A549 (cell line): Measurements from ENCODE around the gene GJD2. TPM values are rescaled to one million over a fixed set of nuclear protein-coding genes. Genes with fewer than 3 reads are reported as not detected.
A peak's percentile ranks its signal among the peaks of the same experiment; 100 is the strongest.

Experiments used
- ATAC-seq, 2 experiments: fragments of 200-7000 bp in 1 of 2; fragments of >200 bp in 1 of 2; cut with Nextera tagmentation in 1 of 2; cut with Tn5 transposase in 1 of 2; 3 replicates each; pipeline versions ENCODE4 v1.8.0 to v1.9.1; 2018 to 2020; ENCODE audit warnings: mild to moderate bottlenecking in 1 of 2, moderate library complexity in 1 of 2
- CTCF ChIA-PET: fragments of 300-600 bp; sonication (Branson Sonifier 250); formaldehyde crosslinking; extraction: SDS; loops from one replicate; lab custom pipeline; 2021; ENCODE audit warnings: antibody characterized with exemption, inconsistent platforms; lab: Yijun Ruan, JAX
- POLR2A ChIA-PET: fragments of 350-600 bp; formaldehyde crosslinking; extraction: SDS; loops from one replicate; lab custom pipeline; 2021; ENCODE audit warnings: antibody characterized with exemption, inconsistent platforms; lab: Yijun Ruan, JAX
- DNase-seq, 2 experiments: peaks; one replicate each; pipeline versions ENCODE4 v3.0.0 to v3.0.0-alpha.2; 2011 to 2016; ENCODE audit warnings: low read depth in 1 of 2, low spot score in 1 of 2
- FAIRE-seq: peaks from 2 replicates; lab custom pipeline; 2011; peaks lifted over from hg19 to GRCh38; lab: Jason Lieb, UNC
- H3K27ac ChIP-seq, 2 experiments: fragments of >200 bp; sonication (Bioruptor Twin); formaldehyde crosslinking; 3 replicates each; pipeline ENCODE4 v1.5.1; 2016 to 2017
- H3K4me1 ChIP-seq: fragments of >200 bp; sonication (Bioruptor Twin); formaldehyde crosslinking; 3 replicates; pipeline ENCODE4 v1.6.1; 2016
- H3K4me2 ChIP-seq: fragments of >200 bp; sonication (Bioruptor Twin); formaldehyde crosslinking; 3 replicates; pipeline ENCODE4 v1.6.1; 2016
- H3K4me3 ChIP-seq: fragments of >200 bp; sonication (Bioruptor Twin); formaldehyde crosslinking; 3 replicates; pipeline ENCODE4 v1.5.1; 2016
- H3K9me3 ChIP-seq: fragments of >200 bp; sonication (Bioruptor Twin); formaldehyde crosslinking; 3 replicates; pipeline ENCODE4 v1.6.1; 2016
- ATOH8 ChIP-seq: fragments of 250-450 bp; sonication (Bioruptor Pico); IDR thresholded peaks from 2 replicates; pipeline ENCODE4 v1.5.0; 2020; ENCODE audit warnings: low read depth, mild to moderate bottlenecking, moderate library complexity
- BCL3 ChIP-seq: fragments of >200 bp; sonication (Bioruptor Twin); formaldehyde crosslinking; IDR thresholded peaks from 3 replicates; pipeline ENCODE4 v1.6.1; 2016
- CEBPB ChIP-seq, 2 experiments: fragments of >200 bp in 1 of 2; sonication (Bioruptor Twin) in 1 of 2; formaldehyde crosslinking in 1 of 2; IDR thresholded peaks; 2 replicates each; pipeline ENCODE4 v1.6.1; 2012 to 2016
- EHF ChIP-seq: fragments of 250-450 bp; sonication (Bioruptor Pico); IDR thresholded peaks from 2 replicates; pipeline ENCODE4 v1.5.0; 2020; ENCODE audit warnings: mild to moderate bottlenecking
- EHMT2 ChIP-seq: fragments of 200-600 bp; sonication (generic); IDR thresholded peaks from 2 replicates; pipeline ENCODE4 v1.6.1; 2016; ENCODE audit warnings: antibody characterized with exemption, low read depth, mild to moderate bottlenecking, moderate library complexity
- ELK1 ChIP-seq: fragments of 150-350 bp; IDR thresholded peaks from 2 replicates; pipeline ENCODE4 v1.6.1; 2014; ENCODE audit warnings: low read depth, mild to moderate bottlenecking, low read length
- FOSB ChIP-seq: fragments of 250-450 bp; sonication (Bioruptor Pico); IDR thresholded peaks from 2 replicates; pipeline ENCODE4 v1.5.0; 2020; ENCODE audit warnings: mild to moderate bottlenecking, moderate library complexity
- FOSL2 ChIP-seq, 2 experiments: fragments of 450-650 bp in 1 of 2; fragments of >200 bp in 1 of 2; sonication (Bioruptor Twin) in 1 of 2; formaldehyde crosslinking; IDR thresholded peaks; 2 replicates each; pipeline versions ENCODE4 v1.5.0 to v1.6.1; 2016 to 2020; ENCODE audit warnings: mild to moderate bottlenecking in 1 of 2, moderate library complexity in 1 of 2
- HDAC2 ChIP-seq: fragments of 200-600 bp; sonication (generic); IDR thresholded peaks from 2 replicates; pipeline ENCODE4 v1.6.1; 2016
- HEYL ChIP-seq: fragments of 250-450 bp; sonication (Bioruptor Pico); IDR thresholded peaks from 2 replicates; pipeline ENCODE4 v1.8.0; 2021; ENCODE audit warnings: mild to moderate bottlenecking, moderate library complexity
- HMGXB4 ChIP-seq: fragments of 250-450 bp; sonication (Bioruptor Pico); IDR thresholded peaks from 2 replicates; pipeline ENCODE4 v1.5.0; 2021; ENCODE audit warnings: mild to moderate bottlenecking, moderate library complexity, borderline replicate concordance
- HOXB13 ChIP-seq: fragments of 250-450 bp; sonication (Bioruptor Pico); IDR thresholded peaks from 2 replicates; pipeline ENCODE4 v1.5.0; 2020; ENCODE audit warnings: low read depth, mild to moderate bottlenecking, moderate library complexity
- KDM1A ChIP-seq: fragments of 200-600 bp; sonication (generic); IDR thresholded peaks from 2 replicates; pipeline ENCODE4 v1.6.1; 2016; ENCODE audit warnings: low read depth, mild to moderate bottlenecking
- KDM5A ChIP-seq: fragments of 200-600 bp; sonication (generic); IDR thresholded peaks from 2 replicates; pipeline ENCODE4 v1.6.1; 2016; ENCODE audit warnings: antibody characterized with exemption, mild to moderate bottlenecking
- MAFK ChIP-seq: fragments of 450-650 bp; IDR thresholded peaks from 2 replicates; pipeline ENCODE4 v1.6.1; 2014; ENCODE audit not compliant: partially characterized antibody
- MAX ChIP-seq: IDR thresholded peaks from 2 replicates; pipeline ENCODE4 v1.6.1; 2012
- PBX3 ChIP-seq: IDR thresholded peaks from 2 replicates; pipeline ENCODE4 v1.6.1; 2012
- POLR2A ChIP-seq: IDR thresholded peaks from 2 replicates; pipeline ENCODE4 v1.6.1; 2012; ENCODE audit warnings: mild to moderate bottlenecking, low read length
- POLR2AphosphoS2 ChIP-seq: conservative IDR thresholded peaks from 2 replicates; pipeline ENCODE4 v1.6.1; 2012; ENCODE audit warnings: low read length, improper control_type of control experiment, inconsistent platforms
- RFX5 ChIP-seq: fragments of 450-650 bp; IDR thresholded peaks from 2 replicates; pipeline ENCODE4 v1.7.1; 2014; ENCODE audit warnings: antibody characterized with exemption, mild to moderate bottlenecking, moderate library complexity
- SMC3 ChIP-seq: fragments of >200 bp; sonication (Bioruptor Twin); formaldehyde crosslinking; IDR thresholded peaks from 3 replicates; pipeline ENCODE4 v1.6.1; 2018; ENCODE audit warnings: inconsistent platforms
- SREBF2 ChIP-seq: fragments of 450-650 bp; IDR thresholded peaks from 2 replicates; pipeline ENCODE4 v1.6.1; 2014; ENCODE audit warnings: mild to moderate bottlenecking, moderate library complexity
- TP53 ChIP-seq: fragments of 250-450 bp; sonication (Bioruptor Pico); IDR thresholded peaks from 2 replicates; pipeline ENCODE4 v1.5.0; 2021; ENCODE audit warnings: mild to moderate bottlenecking, moderate library complexity
- ZSCAN20 ChIP-seq: fragments of 250-450 bp; sonication (Bioruptor Pico); IDR thresholded peaks from 2 replicates; pipeline ENCODE4 v1.8.0; 2022; ENCODE audit warnings: mild to moderate bottlenecking, moderate library complexity
- WGBS: methylation state at CpG from one replicate; pipeline ENCODE4 v1.1.6; 2017; ENCODE audit errors: missing lambda C conversion rate; 5-methylcytosine and 5-hydroxymethylcytosine counted together
- polyA plus RNA-seq, 4 experiments: library from polyadenylated mRNA; depleted of rRNA in 3 of 4; stranded (reverse); fragments of >200 nt; fragmentation: RNase III in 1 of 4; extraction: RNeasy Plus Mini Kit Qiagen cat#74134 plus additional on column Dnase treatment in 1 of 4; gene quantifications; 2 replicates in 3 of 4; 3 replicates in 1 of 4; pipeline ENCODE4 v1.2.3, GENCODE V29; 2011 to 2017

GJD2 gene
- polyA plus RNA-seq, 2 of the 4 experiments (the other 2 are of a cell fraction) = not detected

- no peak overlapping the region for H3K4me2 ChIP-seq
- H3K4me1 ChIP-seq = no peaks in the 10 kb centered on the region
- ATAC-seq = no peak
- ChIA-PET CTCF (interaction anchor here (0.6 kb wide), 1 partner anchor 9 kb away, joined by 3 read pairs; no protein-coding TSS in a partner anchor), POLR2A (no interaction called here)
- no peak for FAIRE-seq
- no peak for DNase-seq
- H3K27ac ChIP-seq = no peak overlapping the region
- TF ChIP-seq POLR2AphosphoS2 (no peak), MAX (no peak), SMC3 (no peak), POLR2A (no peak), KDM1A (no peak), HOXB13 (CRISPR knock-in tag) (no peak), MAFK (no peak), FOSL2 (IDR thresholded peaks at IDR 0.05) (no peak), FOSL2 (CRISPR knock-in tag; IDR thresholded peaks at IDR 0.05) (no peak), SREBF2 (no peak), KDM5A (no peak), FOSB (CRISPR knock-in tag) (no peak), HMGXB4 (CRISPR knock-in tag) (no peak), ZSCAN20 (CRISPR knock-in tag) (no peak), ELK1 (no peak), PBX3 (no peak), HDAC2 (no peak), EHMT2 (no peak), EHF (CRISPR knock-in tag) (no peak)
- H3K4me3 ChIP-seq = no peak overlapping the region
- H3K9me3 ChIP-seq = no peaks in the 10 kb centered on the region
Measured at GRCh38 chr15:34768530-34768929, 13.7 kb upstream of the GJD2 start.

- Histone ChIP-seq H3K4me3 (no peak overlapping the region), H3K27ac (no peak overlapping the region), H3K4me2 (no peak overlapping the region), H3K9me3 (no peaks in the 10 kb centered on the region), H3K4me1 (no peaks in the 10 kb centered on the region)
- POLR2A ChIA-PET = no interaction called here
- ATAC-seq (no peak), DNase-seq (no peak), FAIRE-seq (peak; percentile 49)
- CTCF ChIA-PET = interaction anchor here (0.6 to 1.2 kb wide), 2 partner anchors 8 to 56 kb away, joined by 3 read pairs; no protein-coding TSS in a partner anchor
- WGBS = 40% methylated on average over 5 of the region's 5 CpGs
- TF ChIP-seq ATOH8 (CRISPR knock-in tag) = no peak
- no peak for TF ChIP-seq CEBPB (IDR thresholded peaks at IDR 0.05)
- no peak for TF ChIP-seq RFX5
- no peak for TF ChIP-seq BCL3
- no peak for TF ChIP-seq TP53 (CRISPR knock-in tag)
- TF ChIP-seq PBX3 = no peak
- no peak for TF ChIP-seq HEYL
- TF ChIP-seq, all 56 proteins: peak for 0
Measured at GRCh38 chr15:34765741-34766140, 10.9 kb upstream of the GJD2 start.
